Measurements from ENCODE around the gene XRRA1.

- TF ChIP-seq ZNF274 (IDR thresholded peaks at IDR 0.05; ENCODE audit: low read depth, low read length) = no peak
- no peak for TF ChIP-seq YY1 (IDR thresholded peaks at IDR 0.05; ENCODE audit: insufficient read depth, insufficient read length)
- no peak for TF ChIP-seq SUZ12 (IDR thresholded peaks at IDR 0.05; ENCODE audit: extremely low read depth, insufficient read depth, insufficient read length)
Measured at GRCh38 chr11:74866557-74866956, 82.3 kb downstream of the XRRA1 start.
